Liver (tissue), 9 donors: Measurements from ENCODE around the gene DOCK9. TPM values are rescaled to one million over a fixed set of nuclear protein-coding genes. Genes with fewer than 3 reads are reported as not detected.

Experiments
- DNase-seq: peaks from one replicate; pipeline ENCODE4 v3.0.0-alpha.2; 2017; ENCODE audit warnings: low spot score
- H3K27ac ChIP-seq, 2 donors: one replicate each; pipeline ENCODE4 v1.7.0; 2013; ENCODE audit warnings: inconsistent platforms in 2 of 2, low read length in 2 of 2, control low read depth in 1 of 2, low read depth in 1 of 2, mild to moderate bottlenecking in 1 of 2
- H3K27me3 ChIP-seq, 4 donors: one replicate each; pipeline versions ENCODE4 v1.6.1 to v1.7.0; 2013; ENCODE audit warnings: low read length in 3 of 4, inconsistent platforms in 1 of 4, mild to moderate bottlenecking in 1 of 4, moderate library complexity in 1 of 4; ENCODE audit not compliant: control insufficient read depth in 4 of 4, insufficient read depth in 4 of 4
- H3K36me3 ChIP-seq, 4 donors: one replicate each; pipeline versions ENCODE4 v1.6.1 to v1.7.0; 2013; ENCODE audit warnings: low read length in 3 of 4, mild to moderate bottlenecking in 3 of 4, low read depth in 1 of 4, moderate library complexity in 1 of 4; ENCODE audit not compliant: control insufficient read depth in 4 of 4, insufficient read depth in 3 of 4
- H3K4me1 ChIP-seq, 4 donors: one replicate each; pipeline versions ENCODE4 v1.6.1 to v1.7.0; 2013; ENCODE audit warnings: low read length in 3 of 4, mild to moderate bottlenecking in 3 of 4, moderate library complexity in 1 of 4; ENCODE audit not compliant: control insufficient read depth in 4 of 4, insufficient read depth in 4 of 4
- H3K4me3 ChIP-seq, 3 donors: one replicate each; pipeline versions ENCODE4 v1.6.1 to v1.7.0; 2013; ENCODE audit warnings: low read length in 3 of 3, control low read depth in 1 of 3, low read depth in 1 of 3, mild to moderate bottlenecking in 1 of 3
- H3K9ac ChIP-seq, 2 donors: one replicate each; pipeline ENCODE4 v1.7.0; 2013; ENCODE audit warnings: low read length in 2 of 2, mild to moderate bottlenecking in 2 of 2, moderate library complexity in 2 of 2, control low read depth in 1 of 2, low read depth in 1 of 2
- H3K9me3 ChIP-seq, 4 donors: one replicate each; pipeline versions ENCODE4 v1.6.1 to v1.7.0; 2013; ENCODE audit warnings: low read length in 3 of 4; ENCODE audit not compliant: control insufficient read depth in 4 of 4
- EGR1 ChIP-seq, 2 donors: IDR thresholded peaks; 2 replicates each; pipeline ENCODE4 v1.6.1; 2016 to 2018; ENCODE audit warnings: antibody characterized with exemption in 2 of 2, low read depth in 2 of 2
- FOXA2 ChIP-seq: IDR thresholded peaks from 2 replicates; pipeline ENCODE4 v1.6.1; 2016; ENCODE audit warnings: antibody characterized with exemption
- GABPA ChIP-seq, 2 donors: IDR thresholded peaks in 1 of 2; conservative IDR thresholded peaks in 1 of 2; 2 replicates each; pipeline ENCODE4 v1.6.1; 2016; ENCODE audit warnings: antibody characterized with exemption in 2 of 2, mild to moderate bottlenecking in 1 of 2, moderate library complexity in 1 of 2
- HNF4A ChIP-seq, 2 donors: conservative IDR thresholded peaks; 2 replicates each; pipeline ENCODE4 v1.6.1; 2016; ENCODE audit warnings: antibody characterized with exemption in 2 of 2, mild to moderate bottlenecking in 2 of 2
- HNF4G ChIP-seq: IDR thresholded peaks from 2 replicates; pipeline ENCODE4 v1.6.1; 2016; ENCODE audit warnings: antibody characterized with exemption
- JUND ChIP-seq, 2 donors: IDR thresholded peaks; 2 replicates each; pipeline ENCODE4 v1.6.1; 2016; ENCODE audit warnings: antibody characterized with exemption in 2 of 2
- RXRA ChIP-seq, 2 donors: IDR thresholded peaks; 2 replicates each; pipeline ENCODE4 v1.6.1; 2017 to 2018; ENCODE audit warnings: antibody characterized with exemption in 2 of 2, mild to moderate bottlenecking in 1 of 2
- SP1 ChIP-seq: IDR thresholded peaks from 2 replicates; pipeline ENCODE4 v1.6.1; 2018; ENCODE audit warnings: antibody characterized with exemption, mild to moderate bottlenecking
- TAF1 ChIP-seq: conservative IDR thresholded peaks from 2 replicates; pipeline ENCODE4 v1.6.1; 2016; ENCODE audit warnings: antibody characterized with exemption, mild to moderate bottlenecking
- YY1 ChIP-seq: IDR thresholded peaks from 2 replicates; pipeline ENCODE4 v1.6.1; 2016; ENCODE audit warnings: antibody characterized with exemption, mild to moderate bottlenecking
- WGBS: extraction: QIAGEN DNeasy Blood & Tissue Kit; methylation state at CpG from one replicate; pipeline ENCODE4 v1.1.7; 2013; 5-methylcytosine and 5-hydroxymethylcytosine counted together
- polyA plus RNA-seq, 2 donors: library from polyadenylated mRNA; stranded (reverse) in 1 of 2; unstranded in 1 of 2; fragments of 200-250 nt in 1 of 2; fragments of >200 nt in 1 of 2; fragmentation: Nextera tagmentation in 1 of 2; extraction: Ambion mirVana in 1 of 2; gene quantifications; one replicate each; pipeline versions ENCODE4 v1.2.1 to v1.2.3, GENCODE V29; 2013 to 2015
- total RNA-seq, 2 donors: library from RNA; depleted of rRNA; stranded (reverse); fragments of >200 nt; gene quantifications; one replicate each; pipeline ENCODE4 v1.2.3, GENCODE V29; 2014
- TF ChIP-seq, protein P1 (sequence below): IDR thresholded peaks from 2 replicates; pipeline ENCODE4 v1.6.1; 2016; ENCODE audit warnings: antibody characterized with exemption, mild to moderate bottlenecking
- TF ChIP-seq, protein P2 (sequence below): IDR thresholded peaks from 2 replicates; pipeline ENCODE4 v1.6.1; 2016; ENCODE audit warnings: antibody characterized with exemption
- TF ChIP-seq, protein P3 (sequence below): IDR thresholded peaks from 2 replicates; pipeline ENCODE4 v1.6.1; 2016; ENCODE audit warnings: antibody characterized with exemption
- donor health status: healthy.
- donor health status: healthy.
- donor health status: healthy.
- donor health status: healthy.
- donor health status: healthy.

Gene DOCK9
- total and polyA plus RNA-seq, 4 donors, result 5.4 to 31.3 (median 10.6) TPM

DNA sequence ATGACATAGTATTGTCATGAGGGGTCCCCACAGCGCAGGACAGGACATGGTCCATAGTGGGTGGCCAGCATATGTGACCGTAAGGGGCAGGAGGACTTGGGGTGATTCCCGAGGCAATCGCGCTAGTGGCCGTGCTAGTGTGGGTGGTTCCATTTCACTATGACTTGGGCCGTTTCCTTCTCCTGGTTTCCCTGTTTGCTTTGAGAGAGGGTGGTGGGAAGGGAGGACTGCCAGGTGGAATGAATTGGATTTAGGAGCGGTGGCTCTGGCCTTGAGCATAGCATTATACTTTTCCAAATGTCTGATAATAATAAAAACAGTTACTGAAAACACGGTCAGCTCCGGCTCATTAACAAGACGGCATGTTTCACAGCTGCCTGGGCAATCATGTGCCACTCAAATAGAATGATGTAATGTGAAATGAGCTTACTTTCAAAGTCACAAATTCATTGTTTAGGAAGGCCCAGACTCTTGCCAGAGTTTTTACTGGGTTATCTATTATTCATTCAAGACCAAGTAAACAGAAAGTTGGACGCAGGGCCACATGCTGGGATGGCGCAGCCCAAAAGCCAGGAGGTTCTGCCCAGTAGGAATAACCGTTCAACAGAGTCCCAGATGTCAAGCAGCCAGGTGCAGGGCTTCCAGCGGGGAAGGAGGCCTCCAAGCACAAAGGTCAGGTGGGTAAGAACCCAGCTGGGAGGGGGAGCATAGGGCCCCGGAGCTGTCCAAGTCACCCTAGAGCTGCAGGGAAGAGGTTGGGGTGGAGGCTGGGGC, 205.8 kb downstream of the DOCK9 start:
- Histone ChIP-seq H3K4me3 (no peak overlapping the region), H3K27ac (no peak overlapping the region), H3K4me1 (no peaks in the 10 kb centered on the region), H3K9ac (no peak overlapping the region), H3K27me3 (no peaks in the 10 kb centered on the region), H3K9me3 (no peaks in the 10 kb centered on the region), H3K36me3 (no peaks in the 10 kb centered on the region)
- DNase-seq, result no peak
- TF ChIP-seq, protein P1, sequence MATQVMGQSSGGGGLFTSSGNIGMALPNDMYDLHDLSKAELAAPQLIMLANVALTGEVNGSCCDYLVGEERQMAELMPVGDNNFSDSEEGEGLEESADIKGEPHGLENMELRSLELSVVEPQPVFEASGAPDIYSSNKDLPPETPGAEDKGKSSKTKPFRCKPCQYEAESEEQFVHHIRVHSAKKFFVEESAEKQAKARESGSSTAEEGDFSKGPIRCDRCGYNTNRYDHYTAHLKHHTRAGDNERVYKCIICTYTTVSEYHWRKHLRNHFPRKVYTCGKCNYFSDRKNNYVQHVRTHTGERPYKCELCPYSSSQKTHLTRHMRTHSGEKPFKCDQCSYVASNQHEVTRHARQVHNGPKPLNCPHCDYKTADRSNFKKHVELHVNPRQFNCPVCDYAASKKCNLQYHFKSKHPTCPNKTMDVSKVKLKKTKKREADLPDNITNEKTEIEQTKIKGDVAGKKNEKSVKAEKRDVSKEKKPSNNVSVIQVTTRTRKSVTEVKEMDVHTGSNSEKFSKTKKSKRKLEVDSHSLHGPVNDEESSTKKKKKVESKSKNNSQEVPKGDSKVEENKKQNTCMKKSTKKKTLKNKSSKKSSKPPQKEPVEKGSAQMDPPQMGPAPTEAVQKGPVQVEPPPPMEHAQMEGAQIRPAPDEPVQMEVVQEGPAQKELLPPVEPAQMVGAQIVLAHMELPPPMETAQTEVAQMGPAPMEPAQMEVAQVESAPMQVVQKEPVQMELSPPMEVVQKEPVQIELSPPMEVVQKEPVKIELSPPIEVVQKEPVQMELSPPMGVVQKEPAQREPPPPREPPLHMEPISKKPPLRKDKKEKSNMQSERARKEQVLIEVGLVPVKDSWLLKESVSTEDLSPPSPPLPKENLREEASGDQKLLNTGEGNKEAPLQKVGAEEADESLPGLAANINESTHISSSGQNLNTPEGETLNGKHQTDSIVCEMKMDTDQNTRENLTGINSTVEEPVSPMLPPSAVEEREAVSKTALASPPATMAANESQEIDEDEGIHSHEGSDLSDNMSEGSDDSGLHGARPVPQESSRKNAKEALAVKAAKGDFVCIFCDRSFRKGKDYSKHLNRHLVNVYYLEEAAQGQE, result no peak
- TF ChIP-seq HNF4A (conservative IDR thresholded peaks at IDR 0.05) (no peak), RXRA (IDR thresholded peaks at IDR 0.05) (no peak)
- WGBS, result 82% methylated on average over 16 of the region's 16 CpGs

DNA sequence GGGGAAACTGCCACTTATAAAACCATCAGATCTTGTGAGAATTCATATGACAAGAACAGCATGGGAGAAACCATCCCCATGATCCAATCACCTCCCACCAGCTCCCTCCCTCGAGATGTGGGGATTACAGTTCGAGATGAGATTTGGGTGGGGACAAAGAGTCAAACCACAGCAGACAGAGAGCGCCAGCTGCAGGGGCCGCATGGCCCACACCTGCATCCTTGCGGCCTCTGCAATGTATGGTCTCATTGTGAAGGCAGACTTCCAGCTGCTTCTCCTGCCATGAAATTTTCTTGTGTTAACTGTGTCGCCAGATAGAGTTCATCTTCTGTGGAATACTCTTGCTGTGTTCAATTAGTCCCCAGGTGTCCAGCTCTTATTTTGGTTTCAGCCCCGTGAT, 208.1 kb downstream of the DOCK9 start:
- no peaks in the 10 kb centered on the region for H3K27me3 ChIP-seq
- no peak for TF ChIP-seq GABPA (IDR thresholded peaks at IDR 0.05 in 1 of 2, conservative IDR thresholded peaks at IDR 0.05 in 1 of 2)
- no peak for TF ChIP-seq EGR1 (IDR thresholded peaks at IDR 0.05; ENCODE audit: low read depth in 2 of 2)
- TF ChIP-seq JUND (IDR thresholded peaks at IDR 0.05), result no peak
- no peak for TF ChIP-seq HNF4A (conservative IDR thresholded peaks at IDR 0.05)
- WGBS, result 92% methylated on average over 7 of the region's 7 CpGs
- H3K9me3 ChIP-seq, result no peaks in the 10 kb centered on the region
- no peak overlapping the region for H3K4me3 ChIP-seq
- no peaks in the 10 kb centered on the region for H3K4me1 ChIP-seq
- H3K36me3 ChIP-seq, result no peaks in the 10 kb centered on the region
- no peak for DNase-seq
- H3K27ac ChIP-seq, result no peak overlapping the region
- H3K9ac ChIP-seq, result no peak overlapping the region

DNA sequence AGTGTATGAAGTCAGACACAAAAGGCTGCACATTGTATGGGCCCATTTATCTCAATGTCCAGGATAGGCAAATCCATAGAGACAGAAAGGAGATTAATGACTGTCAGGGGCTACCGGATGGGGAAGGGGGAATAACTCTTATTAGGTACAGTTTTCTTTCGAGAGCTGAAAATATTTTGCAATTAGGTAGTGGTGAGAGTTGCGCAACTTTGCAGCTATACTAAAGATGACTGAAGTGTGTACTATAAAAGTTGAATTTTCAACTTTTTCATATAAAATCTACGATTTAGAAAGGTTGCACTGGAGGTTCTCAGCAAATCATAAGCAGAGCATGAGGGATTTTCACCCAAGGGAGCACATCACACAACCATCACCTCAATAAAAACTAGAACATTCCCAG, 209.3 kb downstream of the DOCK9 start:
- peaks cover 0 to 3% (median 0%) of the 10 kb centered on the region in 4 donors for H3K4me1 ChIP-seq
- no peak overlapping the region for H3K27ac ChIP-seq
- H3K9ac ChIP-seq, result no peak overlapping the region
- H3K9me3 ChIP-seq, result no peaks in the 10 kb centered on the region
- H3K4me3 ChIP-seq, result no peak overlapping the region
- TF ChIP-seq JUND (IDR thresholded peaks at IDR 0.05) (no peak), SP1 (no peak), HNF4A (conservative IDR thresholded peaks at IDR 0.05) (no peak), EGR1 (IDR thresholded peaks at IDR 0.05; ENCODE audit: low read depth in 2 of 2) (no peak), YY1 (no peak), TAF1 (no peak), FOXA2 (no peak), HNF4G (no peak), GABPA (IDR thresholded peaks at IDR 0.05 in 1 of 2, conservative IDR thresholded peaks at IDR 0.05 in 1 of 2) (no peak)
- TF ChIP-seq, protein P2, sequence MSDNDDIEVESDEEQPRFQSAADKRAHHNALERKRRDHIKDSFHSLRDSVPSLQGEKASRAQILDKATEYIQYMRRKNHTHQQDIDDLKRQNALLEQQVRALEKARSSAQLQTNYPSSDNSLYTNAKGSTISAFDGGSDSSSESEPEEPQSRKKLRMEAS, result no peak
- TF ChIP-seq, protein P1, result no peak
- TF ChIP-seq, protein P3, sequence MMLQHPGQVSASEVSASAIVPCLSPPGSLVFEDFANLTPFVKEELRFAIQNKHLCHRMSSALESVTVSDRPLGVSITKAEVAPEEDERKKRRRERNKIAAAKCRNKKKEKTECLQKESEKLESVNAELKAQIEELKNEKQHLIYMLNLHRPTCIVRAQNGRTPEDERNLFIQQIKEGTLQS, result no peak
- 74% methylated on average over 4 of the region's 4 CpGs for WGBS
- no peaks in the 10 kb centered on the region for H3K27me3 ChIP-seq
- no peak for DNase-seq
- no peaks in the 10 kb centered on the region for H3K36me3 ChIP-seq
